H1 (cell line): ENCODE measurements around the gene KCNQ1OT1.

ENCODE experiments used
- POLR2AphosphoS5 ChIP-seq: IDR thresholded peaks from 2 replicates; pipeline ENCODE4 v1.6.1; 2011; ENCODE audit warnings: low read depth, low read length
- SIN3A ChIP-seq, 2 experiments: IDR thresholded peaks in 1 of 2; conservative IDR thresholded peaks in 1 of 2; 2 replicates each; pipeline ENCODE4 v1.6.1; 2011 to 2012; ENCODE audit warnings: low read length in 2 of 2, improper control_type of control experiment in 1 of 2, low read depth in 1 of 2, mild to moderate bottlenecking in 1 of 2

GRCh38 chr11:2592559-2593392 lies 107.0 kb downstream of the KCNQ1OT1 start:
- TF ChIP-seq POLR2AphosphoS5 (no peak), SIN3A (conservative IDR thresholded peaks at IDR 0.05 in 1 of 2, IDR thresholded peaks at IDR 0.05 in 1 of 2; ENCODE audit: low read depth in 1 of 2, low read length in 2 of 2) (no peak)
